Adrenal gland (tissue), 12 donors: Measurements from ENCODE around the gene SMG5. TPM values are rescaled to one million over a fixed set of nuclear protein-coding genes. Genes with fewer than 3 reads are reported as not detected.

Source experiments
- DNase-seq, 7 donors: peaks; one replicate each; pipeline ENCODE4 v3.0.0-alpha.2; 2019 to 2020
- H3K27ac ChIP-seq, 5 donors: fragments of 200-600 bp; sonication (generic) in 4 of 5; 1 replicate in 3 of 5; 2 replicates in 2 of 5; pipeline versions ENCODE4 v1.5.1 to v1.8.0; 2016 to 2020; ENCODE audit warnings: mild to moderate bottlenecking in 1 of 5
- H3K27me3 ChIP-seq: fragments of 200-600 bp; 2 replicates; pipeline ENCODE4 v1.8.0; 2021
- H3K36me3 ChIP-seq, 2 donors: fragments of 200-600 bp; replicated peaks in 1 of 2; 1 replicate in 1 of 2; 2 replicates in 1 of 2; pipeline versions ENCODE4 v1.5.1 to v1.8.0; 2018 to 2022
- H3K4me1 ChIP-seq, 2 donors: fragments of 200-600 bp; replicated peaks in 1 of 2; 1 replicate in 1 of 2; 2 replicates in 1 of 2; pipeline versions ENCODE4 v1.5.1 to v1.8.0; 2018 to 2021
- H3K4me3 ChIP-seq, 4 donors: fragments of 200-600 bp; sonication (generic) in 3 of 4; one replicate each; pipeline ENCODE4 v1.5.1; 2016 to 2018
- H3K9me3 ChIP-seq, 3 donors: fragments of 200-600 bp; sonication (generic) in 1 of 3; replicated peaks in 1 of 3; 1 replicate in 2 of 3; 2 replicates in 1 of 3; pipeline versions ENCODE4 v1.5.1 to v1.8.0; 2016 to 2021
- CTCF ChIP-seq, 6 experiments: fragments of 450-650 bp in 4 of 6; fragments of 200-600 bp in 2 of 6; sonication (generic) in 1 of 6; IDR thresholded peaks; 1 replicate in 5 of 6; 2 replicates in 1 of 6; pipeline versions ENCODE4 v1.5.1 to v1.8.0; 2016 to 2021; ENCODE audit warnings: antibody characterized with exemption in 6 of 6, mild to moderate bottlenecking in 2 of 6, moderate library complexity in 1 of 6
- POLR2A ChIP-seq, 2 donors: fragments of 450-650 bp; IDR thresholded peaks; one replicate each; pipeline ENCODE4 v1.6.1; 2017; ENCODE audit warnings: antibody characterized with exemption in 2 of 2, mild to moderate bottlenecking in 2 of 2, moderate library complexity in 1 of 2
- WGBS, 4 donors: extraction: QIAGEN DNeasy Blood & Tissue Kit in 2 of 4; methylation state at CpG; one replicate each; pipeline versions ENCODE4 v1.1.5 to v1.1.7; 2013 to 2017; 5-methylcytosine and 5-hydroxymethylcytosine counted together
- intact Hi-C, 2 donors: fragments of 100-400 bp; cut with DNase I; formaldehyde crosslinking; loops; one replicate each; pipeline versions ENCODE4 v1.14.1 to v1.15.0; 2022 to 2023
- polyA plus RNA-seq, 3 donors: library from polyadenylated mRNA; stranded (reverse); fragments of 200-250 nt in 2 of 3; fragments of 350-450 nt in 1 of 3; fragmentation: Illumina TruSeq in 1 of 3; extraction: RNeasy Lipid Tissue Mini Kit (QIAGEN cat#74804) in 1 of 3; gene quantifications; one replicate each; pipeline ENCODE4 v1.2.3, GENCODE V29; 2013 to 2014
- total RNA-seq, 9 donors: library from RNA; depleted of rRNA in 4 of 9; stranded (reverse); fragments of >200 nt in 4 of 9; fragments of 120-200 nt in 1 of 9; fragmentation: NEBNext Ultra II Directional in 1 of 9; extraction: Animal tissue kit (Norgen Biotek cat#: 25700) in 1 of 9; gene quantifications; one replicate each; pipeline versions ENCODE4 v1.1.0 to v1.2.4, GENCODE V29; 2013 to 2023
- donor health status: healthy with polysubstance abuse.
- donor health status: Bipolar disorder and iron deficiency.
- donor health status: DM: yes; HTN: yes; CAD: no.
- donor health status: DM: no; HTN: no; CAD: no.
- donor health status: DM: no; HTN: no; CAD: no.
- donor health status: DM: yes; HTN: yes; CAD: no.

Gene SMG5
- total and polyA plus RNA-seq, 12 donors: 25.5 to 110 (median 83.5) TPM

GRCh38 chr1:156283521-156283920 is 896 bp upstream of the SMG5 start:
- peaks cover 16 to 26% of the 10 kb centered on the region in 2 donors for H3K4me1 ChIP-seq
- peaks cover 0 to 3% of the 10 kb centered on the region in 2 donors for H3K36me3 ChIP-seq
- H3K9me3 ChIP-seq: no peaks in the 10 kb centered on the region
- intact Hi-C loops: no loop called here
- WGBS, 4 donors: 88 to 100% (median 94%) methylated on average over 1 of the region's 1 CpG
- TF ChIP-seq CTCF (IDR thresholded peaks at IDR 0.05): no peak
- no peak for TF ChIP-seq POLR2A (IDR thresholded peaks at IDR 0.05)
- peak overlapping the region in 3 of 4 donors; percentile 53 to 79 (median 78) for H3K4me3 ChIP-seq
- H3K27me3 ChIP-seq: no peaks in the 10 kb centered on the region
- no peak for DNase-seq
- H3K27ac ChIP-seq: peak overlapping the region in 1 of 5 donors; percentile 90

- Histone ChIP-seq H3K4me1 (peaks cover 16 to 26% of the 10 kb centered on the region in 2 donors), H3K9me3 (no peaks in the 10 kb centered on the region), H3K27ac (peak overlapping the region in 4 of 5 donors; percentile 68 to 90 (median 84)), H3K4me3 (peak overlapping the region in 3 of 4 donors; percentile 71 to 79 (median 78)), H3K27me3 (no peaks in the 10 kb centered on the region), H3K36me3 (peaks cover 0 to 20% of the 10 kb centered on the region in 2 donors)
- intact Hi-C loops: no loop called here
- TF ChIP-seq CTCF (IDR thresholded peaks at IDR 0.05) (no peak), POLR2A (IDR thresholded peaks at IDR 0.05) (no peak)
- peak in 3 of 7 donors; percentile 35 to 59 (median 41) for DNase-seq
- WGBS, 4 donors: 7 to 10% (median 8%) methylated on average over 22 of the region's 22 CpGs
Observed at GRCh38 chr1:156281693-156282478, 739 bp downstream of the SMG5 start.

GRCh38 chr1:156281281-156281680 is 1.3 kb downstream of the SMG5 start:
- Histone ChIP-seq H3K36me3 (peaks cover 0 to 26% of the 10 kb centered on the region in 2 donors), H3K27ac (peak overlapping the region in 3 of 5 donors; percentile 82 to 90 (median 86)), H3K27me3 (no peaks in the 10 kb centered on the region), H3K9me3 (no peaks in the 10 kb centered on the region), H3K4me1 (peaks cover 16 to 26% of the 10 kb centered on the region in 2 donors), H3K4me3 (peak overlapping the region in 1 of 4 donors; percentile 78)
- peak in 4 of 7 donors; percentile 55 to 67 (median 61) for DNase-seq
- intact Hi-C loops: no loop called here
- TF ChIP-seq CTCF (IDR thresholded peaks at IDR 0.05) (no peak), POLR2A (IDR thresholded peaks at IDR 0.05) (no peak)
- WGBS, 4 donors: 16 to 23% (median 20%) methylated on average over 8 of the region's 8 CpGs

GRCh38 chr1:156279837-156280236 is 2.8 kb downstream of the SMG5 start:
- WGBS, 4 donors: 90 to 94% (median 93%) methylated on average over 3 of the region's 3 CpGs

More at GRCh38 chr1:156279837-156280236, 2.8 kb downstream of the SMG5 start:
- intact Hi-C loops: no loop called here
- Histone ChIP-seq H3K27me3 (no peaks in the 10 kb centered on the region), H3K27ac (no peak overlapping the region), H3K4me1 (peaks cover 16 to 26% of the 10 kb centered on the region in 2 donors), H3K4me3 (no peak overlapping the region), H3K36me3 (peaks cover 0 to 40% of the 10 kb centered on the region in 2 donors), H3K9me3 (no peaks in the 10 kb centered on the region)
- TF ChIP-seq POLR2A (IDR thresholded peaks at IDR 0.05): no peak
- TF ChIP-seq CTCF (IDR thresholded peaks at IDR 0.05): no peak
- DNase-seq: no peak
